Ovary (tissue), 3 donors: ENCODE results near the gene GAPDHS.

ENCODE experiments used
- CTCF ChIP-seq, 3 donors: fragments of 450-650 bp in 2 of 3; fragments of 200-600 bp in 1 of 3; IDR thresholded peaks; one replicate each; pipeline versions ENCODE4 v1.5.1 to v1.8.0; 2016 to 2022; ENCODE audit warnings: antibody characterized with exemption in 3 of 3, mild to moderate bottlenecking in 1 of 3
- EP300 ChIP-seq: sonication (generic); formaldehyde crosslinking; IDR thresholded peaks from one replicate; pipeline ENCODE4 v1.6.1; 2017; ENCODE audit warnings: antibody characterized with exemption
- POLR2A ChIP-seq: fragments of 450-650 bp; IDR thresholded peaks from one replicate; pipeline ENCODE4 v1.6.1; 2017; ENCODE audit warnings: antibody characterized with exemption, mild to moderate bottlenecking, moderate library complexity
- donor health status: DM: no; HTN: no; CAD: no.

GRCh38 chr19:35500611-35501010 lies 32.6 kb upstream of the GAPDHS start:
- no peak for TF ChIP-seq CTCF (IDR thresholded peaks at IDR 0.05)
- no peak for TF ChIP-seq EP300
- TF ChIP-seq POLR2A, result no peak
